Heart left ventricle (tissue), 16 donors: ENCODE data around the gene RAD51B. TPM values are rescaled to one million over a fixed set of nuclear protein-coding genes. Genes with fewer than 3 reads are reported as not detected.

Source experiments
- ATAC-seq, 4 donors: fragments of 200-7000 bp; cut with Tn5 transposase; one replicate each; pipeline ENCODE4 v1.9.1; 2020 to 2022; ENCODE audit warnings: moderate library complexity in 4 of 4, mild to moderate bottlenecking in 3 of 4, moderate number of reproducible peaks in 1 of 4
- DNase-seq, 5 donors: peaks; one replicate each; pipeline ENCODE4 v3.0.0-alpha.2; 2020
- H3K27ac ChIP-seq, 12 donors: fragments of 200-600 bp; sonication (generic) in 4 of 12; one replicate each; pipeline versions ENCODE4 v1.5.0 to v1.8.0; 2016 to 2022; ENCODE audit warnings: mild to moderate bottlenecking in 2 of 12
- H3K27me3 ChIP-seq, 9 donors: fragments of 200-600 bp; sonication (generic) in 2 of 9; one replicate each; pipeline versions ENCODE4 v1.5.1 to v1.8.0; 2016 to 2022; ENCODE audit warnings: mild to moderate bottlenecking in 3 of 9
- H3K36me3 ChIP-seq, 9 donors: fragments of 200-600 bp; sonication (generic) in 2 of 9; one replicate each; pipeline versions ENCODE4 v1.5.0 to v1.8.0; 2018 to 2022; ENCODE audit warnings: mild to moderate bottlenecking in 2 of 9
- H3K4me1 ChIP-seq, 12 donors: fragments of 200-600 bp; sonication (generic) in 4 of 12; one replicate each; pipeline versions ENCODE4 v1.5.0 to v1.8.0; 2016 to 2022; ENCODE audit warnings: mild to moderate bottlenecking in 3 of 12
- H3K4me3 ChIP-seq, 12 donors: fragments of 200-600 bp; sonication (generic) in 4 of 12; one replicate each; pipeline versions ENCODE4 v1.5.0 to v1.8.0; 2017 to 2022; ENCODE audit warnings: mild to moderate bottlenecking in 9 of 12, moderate library complexity in 4 of 12
- H3K9me3 ChIP-seq, 12 donors: fragments of 200-600 bp; sonication (generic) in 4 of 12; one replicate each; pipeline versions ENCODE4 v1.5.0 to v1.8.0; 2016 to 2022; ENCODE audit warnings: mild to moderate bottlenecking in 1 of 12
- CTCF ChIP-seq, 12 donors: fragments of 200-600 bp; sonication (generic) in 4 of 12; IDR thresholded peaks; one replicate each; pipeline versions ENCODE4 v1.5.0 to v1.8.0; 2018 to 2022; ENCODE audit warnings: antibody characterized with exemption in 12 of 12, mild to moderate bottlenecking in 5 of 12
- POLR2A ChIP-seq, 2 donors: fragments of 450-650 bp; IDR thresholded peaks; one replicate each; pipeline ENCODE4 v1.6.1; 2017; ENCODE audit warnings: antibody characterized with exemption in 2 of 2, mild to moderate bottlenecking in 2 of 2, moderate library complexity in 2 of 2
- WGBS, 4 donors: extraction: QIAGEN DNeasy Blood & Tissue Kit in 2 of 4; methylation state at CpG; one replicate each; pipeline versions ENCODE4 v1.1.5 to v1.1.7; 2013 to 2018; 5-methylcytosine and 5-hydroxymethylcytosine counted together
- intact Hi-C, 10 donors: fragments of 100-400 bp; cut with DNase I; formaldehyde crosslinking; loops; one replicate each; pipeline versions ENCODE4 v1.11.1 to v1.14.2; 2022
- polyA plus RNA-seq, 2 donors: library from polyadenylated mRNA; stranded (reverse); fragments of 200-250 nt; gene quantifications; one replicate each; pipeline ENCODE4 v1.2.3, GENCODE V29; 2013
- total RNA-seq, 9 donors: library from RNA; depleted of rRNA in 2 of 9; stranded (reverse); fragments of >200 nt in 2 of 9; fragmentation: NEBNext Ultra II Directional in 3 of 9; extraction: Animal tissue kit (Norgen Biotek cat#: 25700) in 3 of 9; gene quantifications; one replicate each; pipeline versions ENCODE4 v1.1.0 to v1.2.4, GENCODE V29; 2016 to 2023
- donor health status: ischemic (EF 13 %, LVEDD 7.1; RV severe dilation, severe dysfunction).
- donor health status: healthy with polysubstance abuse.
- donor health status: DM: no; HTN: yes; CAD: no.
- donor health status: DM: no; HTN: no; CAD: no.
- donor health status: ischemic (EF 25% LVEDD 6.9; RV normal size, moderate dysfunction).
- donor health status: ischemic (EF 25% LVEDD 5.7; RV mildly dilated, moderate dysfunction).
- donor health status: healthy.
- donor health status: DM: yes; HTN: yes; CAD: no.
- donor health status: ischemic (EF 35%, LVEDD 5.7; RV mildly dilated, moderate dysfunction).
- donor health status: nonischemic (EF 11% LVEDD 7.7; RV severe dilation, severe dysfunction).
- donor health status: DM: yes; HTN: yes; CAD: no.
- donor health status: PGD.
- donor health status: ischemic (EF 29% LVEDD 5.4; RV normal size, mild dysfunction).
- donor health status: nonischemic (EF 23%, LVEDD 6.1; RV moderate dilation, normal function).

Gene RAD51B
- total and polyA plus RNA-seq, 11 donors, result 1.3 to 11.3 (median 3.2) TPM

GRCh38 chr14:68172627-68173026 is 353.0 kb downstream of the RAD51B start:
- H3K36me3 ChIP-seq, result no peaks in the 10 kb centered on the region
- H3K27ac ChIP-seq, result peak overlapping the region in 1 of 12 donors; percentile 80
- no peak for DNase-seq
- H3K27me3 ChIP-seq, result no peaks in the 10 kb centered on the region
- TF ChIP-seq POLR2A (IDR thresholded peaks at IDR 0.05) (no peak), CTCF (IDR thresholded peaks at IDR 0.05) (no peak)
- H3K4me3 ChIP-seq, result no peak overlapping the region
- ATAC-seq, result no peak
- 91 to 100% (median 95%) methylated on average over 1 of the region's 1 CpG for WGBS, 4 donors
- intact Hi-C loops, result no loop called here
- H3K4me1 ChIP-seq, result no peaks in the 10 kb centered on the region
- H3K9me3 ChIP-seq, result no peaks in the 10 kb centered on the region

GRCh38 chr14:68173227-68173972 is 353.8 kb downstream of the RAD51B start:
- ATAC-seq, result no peak
- intact Hi-C loops, result no loop called here
- Histone ChIP-seq H3K9me3 (no peaks in the 10 kb centered on the region), H3K4me1 (no peaks in the 10 kb centered on the region), H3K4me3 (no peak overlapping the region), H3K27ac (peak overlapping the region in 1 of 12 donors; percentile 80), H3K36me3 (no peaks in the 10 kb centered on the region), H3K27me3 (no peaks in the 10 kb centered on the region)
- WGBS, 4 donors, result 83 to 90% (median 90%) methylated on average over 1 of the region's 1 CpG
- TF ChIP-seq CTCF (IDR thresholded peaks at IDR 0.05), result no peak
- no peak for DNase-seq

GRCh38 chr14:68174446-68174845 is 354.9 kb downstream of the RAD51B start:
- Histone ChIP-seq H3K27me3 (no peaks in the 10 kb centered on the region), H3K4me1 (no peaks in the 10 kb centered on the region), H3K36me3 (no peaks in the 10 kb centered on the region), H3K9me3 (no peaks in the 10 kb centered on the region), H3K4me3 (no peak overlapping the region), H3K27ac (peak overlapping the region in 1 of 12 donors; percentile 80)
- ATAC-seq (no peak), DNase-seq (no peak)
- no peak for TF ChIP-seq POLR2A (IDR thresholded peaks at IDR 0.05)
- TF ChIP-seq CTCF (IDR thresholded peaks at IDR 0.05), result no peak
- intact Hi-C loops, result no loop called here
- 76 to 87% (median 82%) methylated on average over 2 of the region's 2 CpGs for WGBS, 4 donors

GRCh38 chr14:68176687-68177086 is 357.1 kb downstream of the RAD51B start:
- TF ChIP-seq CTCF (IDR thresholded peaks at IDR 0.05) (no peak), POLR2A (IDR thresholded peaks at IDR 0.05) (no peak)
- no peaks in the 10 kb centered on the region for H3K27me3 ChIP-seq
- no peak overlapping the region for H3K4me3 ChIP-seq
- 85 to 91% (median 90%) methylated on average over 1 of the region's 1 CpG for WGBS, 4 donors
- no peak for ATAC-seq
- H3K27ac ChIP-seq, result peak overlapping the region in 1 of 12 donors; percentile 55
- no peaks in the 10 kb centered on the region for H3K36me3 ChIP-seq
- H3K4me1 ChIP-seq, result peaks cover 0 to 3% (median 0%) of the 10 kb centered on the region in 12 donors
- intact Hi-C loops, result no loop called here
- no peak for DNase-seq
- no peaks in the 10 kb centered on the region for H3K9me3 ChIP-seq
